ENCODE measurements around the gene RNU6-1. TPM values are rescaled to one million over a fixed set of nuclear protein-coding genes. Genes with fewer than 3 reads are reported as not detected.

The RNU6-1 gene
- total and polyA plus RNA-seq, 7 donors = not detected

DNA sequence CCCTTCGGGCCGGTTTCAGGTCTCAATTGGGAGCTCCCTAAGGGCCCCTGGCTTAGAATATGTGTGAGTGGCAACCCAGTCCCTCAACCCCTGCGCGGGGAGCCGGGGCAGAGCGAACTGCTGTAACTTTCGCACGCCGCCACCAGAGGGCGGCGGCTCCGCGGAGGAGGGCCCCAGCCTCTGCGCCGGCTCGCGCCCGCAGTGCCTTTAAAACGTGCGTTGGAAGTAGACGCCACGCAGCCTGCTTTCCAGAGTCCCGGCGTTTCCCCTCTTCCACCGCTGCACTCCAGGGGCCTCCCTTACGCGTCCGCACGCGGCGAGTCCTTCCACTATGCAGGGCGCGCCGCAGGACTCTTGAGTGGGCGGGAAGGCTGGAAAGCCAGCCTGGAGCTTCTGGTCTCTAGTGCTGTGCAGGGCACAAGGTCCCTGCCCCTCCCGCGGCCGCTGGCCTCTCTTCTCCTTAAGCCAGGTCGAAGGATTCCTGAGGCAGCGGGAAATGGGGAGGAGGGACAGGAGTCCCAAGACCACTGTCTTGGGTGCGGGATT is 23.7 kb upstream of the RNU6-1 start:
- no peak overlapping the region for H3K27ac ChIP-seq
- peak overlapping the region; percentile 72 for H3K4me3 ChIP-seq
- no peaks in the 10 kb centered on the region for H3K36me3 ChIP-seq (ENCODE audit: insufficient read depth in 1 of 2, low read depth in 1 of 2)
- TF ChIP-seq, protein P1, sequence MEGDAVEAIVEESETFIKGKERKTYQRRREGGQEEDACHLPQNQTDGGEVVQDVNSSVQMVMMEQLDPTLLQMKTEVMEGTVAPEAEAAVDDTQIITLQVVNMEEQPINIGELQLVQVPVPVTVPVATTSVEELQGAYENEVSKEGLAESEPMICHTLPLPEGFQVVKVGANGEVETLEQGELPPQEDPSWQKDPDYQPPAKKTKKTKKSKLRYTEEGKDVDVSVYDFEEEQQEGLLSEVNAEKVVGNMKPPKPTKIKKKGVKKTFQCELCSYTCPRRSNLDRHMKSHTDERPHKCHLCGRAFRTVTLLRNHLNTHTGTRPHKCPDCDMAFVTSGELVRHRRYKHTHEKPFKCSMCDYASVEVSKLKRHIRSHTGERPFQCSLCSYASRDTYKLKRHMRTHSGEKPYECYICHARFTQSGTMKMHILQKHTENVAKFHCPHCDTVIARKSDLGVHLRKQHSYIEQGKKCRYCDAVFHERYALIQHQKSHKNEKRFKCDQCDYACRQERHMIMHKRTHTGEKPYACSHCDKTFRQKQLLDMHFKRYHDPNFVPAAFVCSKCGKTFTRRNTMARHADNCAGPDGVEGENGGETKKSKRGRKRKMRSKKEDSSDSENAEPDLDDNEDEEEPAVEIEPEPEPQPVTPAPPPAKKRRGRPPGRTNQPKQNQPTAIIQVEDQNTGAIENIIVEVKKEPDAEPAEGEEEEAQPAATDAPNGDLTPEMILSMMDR (IDR thresholded peaks at IDR 0.05) = peak; percentile 96
- DNase-seq (peak; percentile 82 to 90), ATAC-seq (peak; percentile 95 to 98 (median 96))
- 1 to 3% (median 1%) methylated on average over 33 to 41 of the region's 41 CpGs for WGBS, 3 donors
- intact Hi-C loops (cut with DNase I) = loop anchor here (1.0 to 10.0 kb wide), 4 partner anchors 191 to 349 kb away; partner anchors contain the start of gene PIAS1 (in 1 of the 2)
- peaks cover 3% of the 10 kb centered on the region for H3K4me1 ChIP-seq
- H3K27me3 ChIP-seq (ENCODE audit: insufficient read depth in 3 of 3, low read length in 2 of 3) = no peaks in the 10 kb centered on the region
- no peaks in the 10 kb centered on the region for H3K9me3 ChIP-seq

DNA sequence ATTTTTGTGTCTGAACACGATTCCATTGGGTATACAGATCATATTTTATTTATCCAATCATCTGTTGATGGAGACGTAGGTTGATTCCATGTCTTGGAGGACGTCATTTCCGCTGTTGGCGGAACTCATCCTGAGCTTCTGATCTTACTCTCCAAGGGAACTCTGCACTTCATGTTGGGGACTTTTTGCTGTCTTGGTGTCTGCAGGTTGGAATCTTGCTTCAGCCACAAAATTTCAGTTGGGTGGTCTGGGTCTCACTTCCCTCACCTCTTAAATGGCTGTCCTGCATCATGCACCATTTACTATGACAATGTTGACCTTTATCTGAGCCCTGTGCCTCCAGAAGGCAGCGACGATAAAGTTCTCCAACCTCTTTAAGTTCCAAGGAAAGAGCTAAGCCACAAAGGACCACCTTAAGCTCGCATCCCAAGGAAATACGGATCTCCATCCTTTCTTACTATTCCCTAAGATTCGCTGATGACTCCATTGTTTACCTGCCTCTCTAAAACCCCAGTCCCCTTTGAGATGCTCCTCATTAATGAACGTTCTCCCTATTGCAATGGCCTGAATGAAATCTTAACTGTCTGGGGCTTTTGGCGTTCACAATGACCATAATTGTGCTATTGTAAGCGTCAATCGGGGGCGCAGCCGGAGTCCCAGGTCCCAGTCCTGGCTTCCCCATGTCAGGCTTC is 23.1 kb upstream of the RNU6-1 start:
- no peak overlapping the region for H3K27ac ChIP-seq
- peak in 1 of 4 donors; percentile 31 for ATAC-seq
- TF ChIP-seq, protein P1 (IDR thresholded peaks at IDR 0.05) = no peak

DNA sequence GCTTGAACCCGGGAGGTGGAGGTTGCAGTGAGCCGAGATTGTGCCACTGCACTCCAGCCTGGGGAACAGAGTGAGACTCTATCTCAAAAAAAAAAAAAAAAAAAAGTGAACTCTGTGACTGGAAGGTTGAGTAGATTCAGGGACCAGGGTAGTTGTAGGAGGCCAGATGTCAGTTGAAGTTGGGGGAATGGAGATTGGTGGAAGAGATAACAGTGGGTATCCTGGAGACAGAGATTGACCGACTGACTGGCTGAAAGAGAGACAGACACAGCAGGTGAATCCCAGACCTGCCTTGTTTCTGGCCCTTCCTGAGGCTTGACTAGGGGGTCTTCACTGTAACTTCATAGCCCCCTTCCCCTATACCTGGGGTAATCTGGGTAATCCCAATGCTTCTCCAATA is 22.1 kb upstream of the RNU6-1 start:
- H3K36me3 ChIP-seq (ENCODE audit: insufficient read depth in 1 of 2, low read depth in 1 of 2) = no peaks in the 10 kb centered on the region
- no peak overlapping the region for H3K4me3 ChIP-seq
- ATAC-seq = no peak
- intact Hi-C loops (cut with DNase I) = loop anchor here (2.0 to 10.0 kb wide), 3 partner anchors 193 to 350 kb away; partner anchors contain the start of gene PIAS1 (in 1 of the 2)
- no peaks in the 10 kb centered on the region for H3K9me3 ChIP-seq
- H3K4me1 ChIP-seq = peaks cover 3% of the 10 kb centered on the region
- DNase-seq = no peak
- no peaks in the 10 kb centered on the region for H3K27me3 ChIP-seq (ENCODE audit: insufficient read depth in 3 of 3, low read length in 2 of 3)
- WGBS, 3 donors = 91 to 98% (median 94%) methylated on average over 3 of the region's 3 CpGs
- no peak overlapping the region for H3K27ac ChIP-seq
- TF ChIP-seq, protein P1 (IDR thresholded peaks at IDR 0.05) = no peak

More for the DNA sequence above, 23.1 kb upstream of the RNU6-1 start:
- Histone ChIP-seq H3K27me3 (ENCODE audit: insufficient read depth in 3 of 3, low read length in 2 of 3) (no peaks in the 10 kb centered on the region), H3K4me1 (peaks cover 3% of the 10 kb centered on the region), H3K36me3 (ENCODE audit: insufficient read depth in 1 of 2, low read depth in 1 of 2) (no peaks in the 10 kb centered on the region), H3K9me3 (no peaks in the 10 kb centered on the region), H3K4me3 (peak overlapping the region; percentile 72)
- 50 to 57% (median 53%) methylated on average over 16 of the region's 16 CpGs for WGBS, 3 donors
- intact Hi-C loops (cut with DNase I) = loop anchor here (1.0 to 10.0 kb wide), 4 partner anchors 192 to 349 kb away; partner anchors contain the start of gene PIAS1 (in 1 of the 2)
- no peak for DNase-seq

DNA sequence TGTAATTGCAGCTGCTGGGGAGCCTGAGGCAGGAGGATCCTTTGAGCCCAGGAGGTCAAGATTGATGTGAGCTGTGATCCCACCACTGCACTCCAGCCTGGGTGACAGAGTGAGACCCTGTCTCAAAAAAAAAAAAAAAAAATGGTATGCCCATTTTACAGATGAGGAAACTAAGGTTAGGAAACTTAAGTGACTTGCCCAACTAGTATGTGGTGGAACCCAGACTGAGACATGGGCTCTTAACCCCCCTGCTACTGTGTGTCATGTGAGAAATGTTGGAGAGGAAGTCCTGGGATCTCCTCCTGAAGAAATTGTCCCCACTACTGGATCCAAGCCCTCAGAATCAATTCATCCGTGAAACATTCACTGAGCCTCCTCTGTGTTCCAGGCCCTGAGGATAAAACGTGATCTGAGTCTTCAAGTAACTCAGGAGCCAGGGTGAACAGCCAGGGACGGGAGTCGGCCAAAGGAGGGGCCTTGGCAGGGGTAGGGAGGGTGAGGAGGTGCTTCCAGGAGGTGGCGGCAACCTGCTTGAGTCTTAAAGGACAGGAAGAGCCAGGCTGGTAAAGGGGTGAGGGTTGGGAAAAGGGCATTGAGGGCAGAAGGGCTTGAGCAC is 19.6 kb upstream of the RNU6-1 start:
- Histone ChIP-seq H3K36me3 (ENCODE audit: insufficient read depth in 1 of 2, low read depth in 1 of 2) (no peaks in the 10 kb centered on the region), H3K27me3 (ENCODE audit: insufficient read depth in 3 of 3, low read length in 2 of 3) (no peaks in the 10 kb centered on the region), H3K4me1 (peaks cover 3% of the 10 kb centered on the region), H3K4me3 (no peak overlapping the region), H3K9me3 (no peaks in the 10 kb centered on the region), H3K27ac (no peak overlapping the region)
- intact Hi-C loops (cut with DNase I) = no loop called here
- WGBS, 3 donors = 51 to 77% (median 62%) methylated on average over 5 of the region's 5 CpGs
- ATAC-seq = no peak
- TF ChIP-seq, protein P1 (IDR thresholded peaks at IDR 0.05) = no peak
- no peak for DNase-seq
